NCI-H345 (cell line): ENCODE measurements around the gene ZMAT3.

Experiments used
- DNase-seq: peaks from one replicate; lab custom pipeline; 2025; lab: John Stamatoyannopoulos, UW

ZMAT3 gene

GRCh38 chr3:179021119-179021903 is 50.3 kb downstream of the ZMAT3 start:
- DNase-seq: no peak

- DNase-seq: no peak
Measured at GRCh38 chr3:179020112-179020511, 51.5 kb downstream of the ZMAT3 start.

GRCh38 chr3:179018808-179019207 is 52.8 kb downstream of the ZMAT3 start:
- DNase-seq: no peak

- no peak for DNase-seq
Measured at GRCh38 chr3:179016979-179017670, 54.5 kb downstream of the ZMAT3 start.

GRCh38 chr3:179015551-179016020 is 56.0 kb downstream of the ZMAT3 start:
- DNase-seq: peak; percentile 87

GRCh38 chr3:179005706-179006105 is 65.9 kb downstream of the ZMAT3 start:
- DNase-seq: no peak

- no peak for DNase-seq
Measured at GRCh38 chr3:179005213-179005612, 66.4 kb downstream of the ZMAT3 start.

GRCh38 chr3:179000659-179001058 is 71.0 kb downstream of the ZMAT3 start:
- no peak for DNase-seq

- DNase-seq: no peak
Measured at GRCh38 chr3:179000144-179000543, 71.5 kb downstream of the ZMAT3 start.

- DNase-seq: no peak
Measured at GRCh38 chr3:178996399-178996798, 75.2 kb downstream of the ZMAT3 start.

- no peak for DNase-seq
Measured at GRCh38 chr3:178990293-178990692, 81.3 kb downstream of the ZMAT3 start.

GRCh38 chr3:178989821-178990220 is 81.8 kb downstream of the ZMAT3 start:
- DNase-seq: no peak

GRCh38 chr3:178987745-178988144 is 83.9 kb downstream of the ZMAT3 start:
- no peak for DNase-seq

GRCh38 chr3:178986456-178986855 is 85.2 kb downstream of the ZMAT3 start:
- no peak for DNase-seq

GRCh38 chr3:178982137-178982536 is 89.5 kb downstream of the ZMAT3 start:
- no peak for DNase-seq

- DNase-seq: no peak
Measured at GRCh38 chr3:178975320-178975719, 96.3 kb downstream of the ZMAT3 start.

- DNase-seq: no peak
Measured at GRCh38 chr3:178971614-178972013, 100.0 kb downstream of the ZMAT3 start.

- no peak for DNase-seq
Measured at GRCh38 chr3:178969004-178969700, 102.5 kb downstream of the ZMAT3 start.
